Caki2 (cell line): Measurements from ENCODE around the gene FAF2. TPM values are rescaled to one million over a fixed set of nuclear protein-coding genes. Genes with fewer than 3 reads are reported as not detected.
"Not testable (repeated sequence)": the region's sequence is repeated elsewhere in the genome, so short reads cannot be mapped to it uniquely, and the experiment has no call there.

ENCODE experiments used
- DNase-seq: peaks from one replicate; pipeline ENCODE4 v3.0.0-alpha.2; 2015; ENCODE audit warnings: low read depth
- in situ Hi-C: cut with HindIII; loops from 2 replicates; pipeline ENCODE4 v1.10.0; 2016; ENCODE audit warnings: low sequenced_read_pairs, low pct_unique_long_range_greater_than_20kb, mixed read lengths
- total RNA-seq: library from RNA; depleted of rRNA; stranded (reverse); fragments of >200 nt; shearing (Covaris generic); gene quantifications from 2 replicates; pipeline ENCODE4 v1.2.3, GENCODE V29; 2014; ENCODE audit warnings: low replicate concordance; rRNA removed

FAF2 gene
- total RNA-seq, 1 experiment from 2014 or later: 31.4 TPM

DNA sequence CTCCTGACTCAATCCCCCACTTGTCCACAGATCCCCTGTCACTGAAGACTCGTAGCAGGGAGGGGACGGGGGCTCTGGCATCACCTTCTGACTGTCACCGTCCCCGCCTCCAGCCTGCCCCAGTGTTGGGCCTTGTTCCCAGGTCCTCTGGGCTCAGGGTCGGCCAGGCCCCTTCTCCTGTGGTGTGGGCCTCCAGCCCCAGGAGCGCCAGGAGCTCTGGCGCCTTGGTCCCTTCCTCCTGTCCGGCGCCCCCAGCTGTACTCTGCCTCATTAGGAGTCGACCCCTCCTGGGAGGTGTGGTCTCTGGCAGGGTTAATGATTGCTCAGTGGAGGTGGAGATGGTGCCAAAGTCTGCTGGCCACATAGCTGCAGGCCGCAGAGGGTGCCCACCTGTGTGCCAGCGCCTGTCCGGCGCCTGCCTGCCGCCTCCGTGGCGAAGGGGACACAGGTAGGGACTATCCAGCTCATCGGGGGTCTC lies 100.8 kb downstream of the FAF2 start, which contains the start of gene CDHR2:
Gene CDHR2, plus strand, starts transcription at position 376 of the 478 bp plus-strand sequence. CDS start 16,011 bp downstream, outside the sequence.
- in situ Hi-C loops: no loop called here
- peak; percentile 42 for DNase-seq

DNA sequence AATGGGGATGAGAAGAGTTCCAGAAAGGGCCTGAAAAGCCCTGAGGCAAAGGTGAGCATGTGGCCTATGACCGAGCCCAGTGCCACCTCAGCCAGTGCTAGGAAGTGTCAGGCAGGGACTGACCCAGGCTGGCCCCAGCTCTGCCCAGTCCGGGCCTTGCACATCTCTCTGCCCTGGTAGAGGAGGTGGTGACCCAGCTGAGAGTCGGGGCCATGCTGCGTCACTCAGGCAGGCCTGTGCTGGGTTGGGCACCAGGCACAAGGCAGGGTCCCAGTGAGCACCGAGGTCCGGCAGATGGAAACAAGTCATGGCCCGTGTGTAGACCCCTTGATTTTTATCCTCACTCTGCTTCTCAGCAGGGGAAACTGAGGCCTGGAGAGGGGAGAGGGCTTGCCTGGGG lies 101.7 kb downstream of the FAF2 start:
- DNase-seq: no peak
- in situ Hi-C loops: no loop called here

- DNase-seq: no peak
- in situ Hi-C loops: no loop called here
Measured at GRCh38 chr5:176550275-176550831, 102.2 kb downstream of the FAF2 start.

- in situ Hi-C loops: not testable (repeated sequence)
Measured at GRCh38 chr5:176550937-176551336, 102.8 kb downstream of the FAF2 start.

GRCh38 chr5:176552332-176552869 lies 104.2 kb downstream of the FAF2 start:
- in situ Hi-C loops: no loop called here
- no peak for DNase-seq

More at GRCh38 chr5:176550937-176551336, 102.8 kb downstream of the FAF2 start:
- DNase-seq: not testable (repeated sequence)

DNA sequence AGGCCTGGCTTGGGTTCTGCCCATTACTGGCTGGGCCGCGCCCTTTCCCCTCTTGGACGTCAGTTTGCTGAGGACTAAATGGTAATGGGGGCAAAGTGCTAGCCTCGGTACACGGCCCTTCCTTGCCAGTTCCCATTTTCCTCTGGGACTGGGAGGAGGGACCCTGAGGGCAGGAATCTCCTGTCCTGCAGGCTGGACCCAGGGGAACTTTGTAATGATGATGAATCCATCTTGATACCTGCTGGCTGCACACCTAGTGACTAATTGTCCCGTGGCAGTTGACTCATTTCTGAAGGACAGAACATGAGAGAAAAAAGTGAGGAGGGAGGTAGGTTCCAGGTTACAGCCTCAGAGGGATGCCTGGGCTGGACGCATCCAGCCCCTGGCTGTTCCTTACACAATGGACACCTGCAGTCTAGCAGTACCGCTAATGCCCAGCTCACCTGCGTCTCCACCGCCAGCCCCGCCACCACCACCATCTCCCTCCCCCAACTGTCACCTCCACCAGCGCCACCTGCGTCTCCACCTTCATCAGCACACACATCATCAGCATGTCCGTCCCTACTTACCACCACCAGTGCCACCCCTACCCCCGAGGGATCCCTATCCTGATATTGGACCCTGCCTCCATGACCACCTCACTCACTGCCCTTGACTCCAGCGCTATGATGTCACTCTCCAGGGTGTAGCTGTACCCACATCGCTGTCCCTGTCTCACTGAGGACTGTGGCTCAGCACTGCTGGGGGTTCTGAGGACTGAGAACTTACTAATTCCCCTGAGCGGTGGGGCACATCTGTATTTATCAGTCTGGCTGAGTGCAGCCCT lies 105.3 kb downstream of the FAF2 start:
- peak; percentile 86 for DNase-seq

GRCh38 chr5:176557846-176558245 lies 109.7 kb downstream of the FAF2 start:
- no peak for DNase-seq
- in situ Hi-C loops: no loop called here

More for the DNA sequence above, 105.3 kb downstream of the FAF2 start:
- in situ Hi-C loops: no loop called here

Other genes with a start within 250 kb of the FAF2 start
- gene SIMC1, start 210.0 kb upstream of the FAF2 start, total RNA-seq: 6.7 and 19.8 TPM in 2 replicates
- gene KIAA1191, start 86.6 kb upstream of the FAF2 start, total RNA-seq: 103 and 141 TPM in 2 replicates
- gene ARL10, start 82.9 kb upstream of the FAF2 start, total RNA-seq: not detected in 2 replicates
- gene NOP16, start 59.8 kb upstream of the FAF2 start, total RNA-seq: 17.9 and 27.4 TPM in 2 replicates
- gene HIGD2A, start 59.6 kb upstream of the FAF2 start, total RNA-seq: 129 and 143 TPM in 2 replicates
- gene CLTB, start 31.8 kb upstream of the FAF2 start, total RNA-seq: 70.3 and 106 TPM in 2 replicates
- 2.0 and 18.7 TPM in 2 replicates for gene RNF44, start 89.0 kb downstream of the FAF2 start, total RNA-seq
- gene CDHR2, start 101.0 kb downstream of the FAF2 start, total RNA-seq: 0.23 and 1.2 TPM in 2 replicates
- 30.1 and 36.8 TPM in 2 replicates for gene GPRIN1, start 161.8 kb downstream of the FAF2 start, total RNA-seq
- gene SNCB, start 182.1 kb downstream of the FAF2 start, total RNA-seq: not detected in 2 replicates
- not detected in 2 replicates for gene EIF4E1B, start 182.3 kb downstream of the FAF2 start, total RNA-seq
- 93.4 and 126 TPM in 2 replicates for gene TSPAN17, start 199.1 kb downstream of the FAF2 start, total RNA-seq